ENCODE results near the gene ITPA. TPM values are rescaled to one million over a fixed set of nuclear protein-coding genes. Genes with fewer than 3 reads are reported as not detected.

The ITPA gene
- total and polyA plus RNA-seq, 11 donors = 15.3 to 48.3 (median 22.2) TPM

DNA sequence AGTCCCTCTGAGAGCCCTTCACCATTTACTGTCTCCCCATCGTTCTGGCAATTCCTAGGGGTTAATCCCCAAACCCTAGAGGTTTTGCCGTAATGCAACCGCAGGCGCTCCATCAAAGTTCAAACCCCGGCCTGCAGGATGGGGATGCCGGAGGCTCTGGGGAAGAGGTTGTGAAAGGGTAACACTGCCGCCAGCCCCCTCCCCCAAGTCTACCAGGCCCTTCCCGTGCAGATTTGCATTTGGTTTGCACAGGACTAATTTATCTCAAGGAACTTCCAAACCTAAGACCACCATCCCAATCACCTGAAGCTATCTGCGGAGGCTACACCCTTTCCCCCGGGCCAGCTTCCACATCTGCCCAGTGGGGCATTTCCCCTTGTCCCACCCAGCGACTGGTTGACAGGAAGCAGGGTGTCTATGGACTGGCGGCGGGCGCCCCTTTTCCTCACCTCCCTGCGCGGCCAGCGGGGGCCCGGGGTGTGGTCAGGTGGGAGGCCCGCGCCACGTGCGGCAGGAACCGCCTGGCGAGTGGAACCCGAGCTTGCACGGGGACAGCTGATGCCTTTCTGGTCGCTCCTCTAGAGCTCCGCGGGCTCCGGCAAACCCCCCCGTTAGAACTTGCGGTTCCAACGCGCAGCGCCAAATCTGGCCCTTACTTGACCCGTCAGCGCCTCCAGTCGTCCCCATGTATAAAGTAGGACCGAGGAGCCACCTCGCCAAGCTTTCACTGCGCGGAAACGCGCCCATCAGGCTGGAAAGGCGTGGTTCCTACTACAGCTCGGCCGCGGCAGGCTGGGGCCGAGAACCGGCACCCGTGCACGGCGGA lies 39.1 kb downstream of the ITPA start:
- intact Hi-C loops (cut with DNase I) = no loop called here
- peaks cover 0 to 19% (median 0%) of the 10 kb centered on the region in 9 donors for H3K27me3 ChIP-seq
- DNase-seq (peak in 4 of 5 donors; percentile 45 to 67 (median 58)), ATAC-seq (peak; percentile 24 to 70 (median 67))
- no peaks in the 10 kb centered on the region for H3K9me3 ChIP-seq
- H3K27ac ChIP-seq = no peak overlapping the region
- peak overlapping the region in 8 of 12 donors; percentile 10 to 35 (median 26) for H3K4me3 ChIP-seq
- peaks cover 0 to 30% (median 25%) of the 10 kb centered on the region in 9 donors for H3K36me3 ChIP-seq
- 14 to 20% (median 16%) methylated on average over 36 to 53 of the region's 53 CpGs for WGBS, 4 donors
- TF ChIP-seq, protein P1, sequence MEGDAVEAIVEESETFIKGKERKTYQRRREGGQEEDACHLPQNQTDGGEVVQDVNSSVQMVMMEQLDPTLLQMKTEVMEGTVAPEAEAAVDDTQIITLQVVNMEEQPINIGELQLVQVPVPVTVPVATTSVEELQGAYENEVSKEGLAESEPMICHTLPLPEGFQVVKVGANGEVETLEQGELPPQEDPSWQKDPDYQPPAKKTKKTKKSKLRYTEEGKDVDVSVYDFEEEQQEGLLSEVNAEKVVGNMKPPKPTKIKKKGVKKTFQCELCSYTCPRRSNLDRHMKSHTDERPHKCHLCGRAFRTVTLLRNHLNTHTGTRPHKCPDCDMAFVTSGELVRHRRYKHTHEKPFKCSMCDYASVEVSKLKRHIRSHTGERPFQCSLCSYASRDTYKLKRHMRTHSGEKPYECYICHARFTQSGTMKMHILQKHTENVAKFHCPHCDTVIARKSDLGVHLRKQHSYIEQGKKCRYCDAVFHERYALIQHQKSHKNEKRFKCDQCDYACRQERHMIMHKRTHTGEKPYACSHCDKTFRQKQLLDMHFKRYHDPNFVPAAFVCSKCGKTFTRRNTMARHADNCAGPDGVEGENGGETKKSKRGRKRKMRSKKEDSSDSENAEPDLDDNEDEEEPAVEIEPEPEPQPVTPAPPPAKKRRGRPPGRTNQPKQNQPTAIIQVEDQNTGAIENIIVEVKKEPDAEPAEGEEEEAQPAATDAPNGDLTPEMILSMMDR (IDR thresholded peaks at IDR 0.05) = peak in 3 of 12 donors; percentile 7 to 14 (median 9)
- TF ChIP-seq POLR2A (IDR thresholded peaks at IDR 0.05) = no peak
- peaks cover 0 to 20% (median 12%) of the 10 kb centered on the region in 12 donors for H3K4me1 ChIP-seq

DNA sequence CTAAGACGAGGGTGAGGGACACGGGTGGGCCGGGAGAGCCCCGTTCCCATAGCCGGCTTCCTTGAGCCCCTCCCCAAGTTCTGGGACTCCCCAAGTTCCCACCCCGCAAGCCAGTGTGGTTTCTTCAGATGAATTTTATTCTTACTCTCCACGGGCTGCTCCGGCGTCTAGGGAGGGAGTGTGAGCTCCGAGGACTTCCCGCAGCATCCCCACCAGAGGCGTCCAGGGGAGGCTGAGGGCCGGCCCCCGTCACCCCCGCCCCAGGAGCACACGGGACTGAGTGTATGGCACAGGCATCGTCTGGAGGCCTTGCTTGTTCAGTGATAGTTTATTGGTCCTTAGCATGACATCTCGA lies 39.7 kb downstream of the ITPA start:
- Histone ChIP-seq H3K4me3 (peak overlapping the region in 8 of 12 donors; percentile 10 to 35 (median 26)), H3K27me3 (peaks cover 0 to 19% (median 0%) of the 10 kb centered on the region in 9 donors), H3K4me1 (peaks cover 0 to 20% (median 12%) of the 10 kb centered on the region in 12 donors), H3K9me3 (no peaks in the 10 kb centered on the region), H3K36me3 (peaks cover 0 to 36% (median 31%) of the 10 kb centered on the region in 9 donors), H3K27ac (no peak overlapping the region)
- DNase-seq (no peak), ATAC-seq (peak in 2 of 4 donors; percentile 6 to 17)
- no peak for TF ChIP-seq POLR2A (IDR thresholded peaks at IDR 0.05)
- TF ChIP-seq, protein P1 (IDR thresholded peaks at IDR 0.05) = no peak
- intact Hi-C loops (cut with DNase I) = no loop called here
- 29 to 41% (median 33%) methylated on average over 18 of the region's 18 CpGs for WGBS, 4 donors

DNA sequence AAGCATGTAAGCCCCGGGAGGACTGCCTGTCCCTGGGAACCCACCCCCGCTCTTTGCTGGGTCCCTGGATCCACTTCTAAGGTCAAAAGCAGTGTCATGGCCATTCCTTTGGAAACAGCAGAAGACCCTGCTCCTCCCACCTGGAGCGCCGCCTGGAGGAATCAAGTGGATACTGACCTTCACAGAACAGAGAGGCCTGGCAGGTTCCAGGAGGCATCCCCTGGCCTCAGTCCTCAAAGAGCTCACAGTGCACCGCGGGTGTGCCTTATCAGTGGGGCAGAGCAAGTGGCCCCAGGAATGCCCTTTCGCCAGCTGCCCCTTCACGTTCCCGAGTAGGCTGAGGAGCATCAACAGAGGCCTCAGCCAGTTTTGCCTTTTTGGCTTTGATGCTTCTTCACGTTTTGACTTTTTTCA lies 40.8 kb downstream of the ITPA start:
- TF ChIP-seq, protein P1 (IDR thresholded peaks at IDR 0.05) = peak in 2 of 12 donors; percentile 8 to 17
- no peak for TF ChIP-seq POLR2A (IDR thresholded peaks at IDR 0.05)
- DNase-seq = no peak
- H3K4me3 ChIP-seq = no peak overlapping the region
- no peak for ATAC-seq
- H3K4me1 ChIP-seq = peaks cover 0 to 20% (median 12%) of the 10 kb centered on the region in 12 donors
- peaks cover 0 to 47% (median 42%) of the 10 kb centered on the region in 9 donors for H3K36me3 ChIP-seq
- no peaks in the 10 kb centered on the region for H3K9me3 ChIP-seq
- WGBS, 4 donors = 69 to 80% (median 74%) methylated on average over 10 of the region's 10 CpGs
- H3K27ac ChIP-seq = no peak overlapping the region
- intact Hi-C loops (cut with DNase I) = no loop called here
- peaks cover 0 to 19% (median 0%) of the 10 kb centered on the region in 9 donors for H3K27me3 ChIP-seq

DNA sequence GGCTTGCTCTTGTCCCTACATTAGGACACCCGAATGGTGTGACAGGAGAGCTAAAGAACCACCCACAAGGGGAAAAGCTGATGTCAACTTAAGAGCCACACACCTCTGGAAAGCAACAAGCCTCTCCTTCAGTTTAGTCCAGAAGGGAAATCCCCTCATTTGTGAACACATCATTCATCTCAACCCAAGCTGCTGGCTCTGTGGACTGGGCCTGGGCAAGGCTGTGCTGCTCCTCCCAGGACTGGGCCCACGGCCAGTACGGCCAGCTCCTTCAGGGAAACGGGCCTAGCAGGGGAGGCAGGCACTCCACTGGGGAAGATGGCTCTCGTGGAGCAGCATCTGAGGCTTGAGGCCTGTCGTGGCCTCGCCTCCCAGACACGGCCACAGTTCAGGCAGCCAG lies 42.5 kb downstream of the ITPA start:
- Histone ChIP-seq H3K27ac (no peak overlapping the region), H3K27me3 (peaks cover 0 to 19% (median 0%) of the 10 kb centered on the region in 9 donors), H3K36me3 (peaks cover 0 to 64% (median 59%) of the 10 kb centered on the region in 9 donors), H3K4me3 (no peak overlapping the region), H3K4me1 (peaks cover 0 to 20% (median 12%) of the 10 kb centered on the region in 12 donors), H3K9me3 (no peaks in the 10 kb centered on the region)
- DNase-seq (no peak), ATAC-seq (peak in 2 of 4 donors; percentile 23 to 25)
- 61 to 71% (median 66%) methylated on average over 7 to 8 of the region's 8 CpGs for WGBS, 4 donors
- no peak for TF ChIP-seq POLR2A (IDR thresholded peaks at IDR 0.05)
- TF ChIP-seq, protein P1 (IDR thresholded peaks at IDR 0.05) = no peak
- intact Hi-C loops (cut with DNase I) = no loop called here

All from heart left ventricle (tissue), 16 donors.